HepG2 (cell line): ENCODE measurements around the gene RNF5. TPM values are rescaled to one million over a fixed set of nuclear protein-coding genes. Genes with fewer than 3 reads are reported as not detected.
A peak's percentile ranks its signal among the peaks of the same experiment; 100 is the strongest.

Source experiments
- ASH2L ChIP-seq: fragments of 300-600, 200-600 bp; sonication (generic); IDR thresholded peaks from 2 replicates; pipeline ENCODE4 v1.7.0; 2017; ENCODE audit warnings: low read depth, mild to moderate bottlenecking, moderate library complexity, mixed read lengths, low read length; ENCODE audit not compliant: insufficient read length
- HMGXB4 ChIP-seq, 2 experiments: sonication (generic) in 1 of 2; formaldehyde crosslinking in 1 of 2; IDR thresholded peaks; 2 replicates each; pipeline versions ENCODE4 v1.4.0 to v1.6.1; 2018 to 2020; ENCODE audit warnings: missing genetic modification reagents in 2 of 2, borderline replicate concordance in 1 of 2, low read depth in 1 of 2, mild to moderate bottlenecking in 1 of 2, missing biosample characterization in 1 of 2
- KLF12 ChIP-seq: sonication (generic); formaldehyde crosslinking; IDR thresholded peaks from 2 replicates; pipeline ENCODE4 v1.4.0; 2020; ENCODE audit warnings: missing genetic modification reagents, borderline replicate concordance
- KMT2B ChIP-seq: IDR thresholded peaks from 2 replicates; pipeline ENCODE4 v1.6.1; 2016; ENCODE audit warnings: missing genetic modification reagents, missing compliant biosample characterization
- NFE2L1 ChIP-seq: sonication (generic); formaldehyde crosslinking; IDR thresholded peaks from 2 replicates; pipeline ENCODE4 v1.4.0; 2020; ENCODE audit warnings: missing genetic modification reagents, mild to moderate bottlenecking, borderline replicate concordance
- NPAS2 ChIP-seq: sonication (generic); formaldehyde crosslinking; IDR thresholded peaks from 2 replicates; pipeline ENCODE4 v1.8.0; 2022; ENCODE audit warnings: mild to moderate bottlenecking, missing genetic modification reagents, borderline replicate concordance
- RAD21 ChIP-seq: fragments of 450-650 bp; formaldehyde crosslinking; IDR thresholded peaks from 2 replicates; pipeline ENCODE4 v1.5.0; 2020; ENCODE audit warnings: mild to moderate bottlenecking
- SCMH1 ChIP-seq: sonication (generic); formaldehyde crosslinking; IDR thresholded peaks from 2 replicates; pipeline ENCODE4 v1.9.0; 2021; ENCODE audit warnings: missing genetic modification reagents, mild to moderate bottlenecking, borderline replicate concordance
- SRF ChIP-seq: IDR thresholded peaks from 2 replicates; pipeline ENCODE4 v1.6.1; 2011; ENCODE audit warnings: mild to moderate bottlenecking, low read depth, low read length, moderate library complexity
- YY1 ChIP-seq: IDR thresholded peaks from 2 replicates; pipeline ENCODE4 v1.6.1; 2011; ENCODE audit warnings: low read length, low read depth, moderate library complexity, mild to moderate bottlenecking; ENCODE audit not compliant: insufficient read depth, insufficient replicate concordance
- ZBTB1 ChIP-seq: sonication (generic); formaldehyde crosslinking; IDR thresholded peaks from 2 replicates; pipeline ENCODE4 v1.4.0; 2020; ENCODE audit warnings: missing genetic modification reagents, borderline replicate concordance
- ZBTB25 ChIP-seq: IDR thresholded peaks from 2 replicates; pipeline ENCODE4 v1.6.1; 2018; ENCODE audit warnings: missing genetic modification reagents
- ZFP1 ChIP-seq: IDR thresholded peaks from 2 replicates; pipeline ENCODE4 v1.6.1; 2016
- ZNF383 ChIP-seq: sonication (generic); formaldehyde crosslinking; IDR thresholded peaks from 2 replicates; pipeline ENCODE4 v1.4.0; 2020; ENCODE audit warnings: missing genetic modification reagents, mild to moderate bottlenecking, borderline replicate concordance
- ZNF414 ChIP-seq: sonication (generic); formaldehyde crosslinking; IDR thresholded peaks from 2 replicates; pipeline ENCODE4 v1.5.0; 2020; ENCODE audit warnings: missing genetic modification reagents
- ZNF883 ChIP-seq: sonication (generic); formaldehyde crosslinking; IDR thresholded peaks from 2 replicates; pipeline ENCODE4 v1.5.1; 2020; ENCODE audit warnings: mild to moderate bottlenecking, missing genetic modification reagents; ENCODE audit errors: not compliant biosample characterization
- polyA plus RNA-seq, 8 experiments: library from polyadenylated mRNA; depleted of rRNA in 3 of 8; stranded (reverse) in 7 of 8; unstranded in 1 of 8; fragments of >200 nt; fragmentation: Illumina TruSeq in 4 of 8; extraction: Trizol in 4 of 8; gene quantifications; 2 replicates each; pipeline versions ENCODE4 v1.2.1 to v1.2.3, GENCODE V29; 2011 to 2016; ENCODE audit warnings: low read depth in 4 of 8, missing spikeins in 1 of 8, mixed read lengths in 1 of 8; ENCODE audit not compliant: insufficient read depth in 1 of 8
- total RNA-seq, 5 experiments: library from RNA; depleted of rRNA; stranded (reverse); fragments of >200 nt; fragmentation: Illumina TruSeq; extraction: Trizol; gene quantifications; 2 replicates each; pipeline ENCODE4 v1.2.3, GENCODE V29; 2016; ENCODE audit warnings: low read depth in 1 of 5
- TF ChIP-seq, protein P1 (sequence below): sonication (generic); formaldehyde crosslinking; IDR thresholded peaks from 2 replicates; pipeline ENCODE4 v1.8.0; 2022; ENCODE audit warnings: mild to moderate bottlenecking, missing genetic modification reagents; ENCODE audit not compliant: insufficient replicate concordance
- TF ChIP-seq, protein P2 (sequence below): sonication (generic); formaldehyde crosslinking; IDR thresholded peaks from 2 replicates; pipeline ENCODE4 v1.5.0; 2020; ENCODE audit warnings: mild to moderate bottlenecking, missing genetic modification reagents
- TF ChIP-seq, protein P3 (sequence below): sonication (generic); formaldehyde crosslinking; IDR thresholded peaks from 2 replicates; pipeline ENCODE4 v1.4.0; 2020; ENCODE audit warnings: missing genetic modification reagents

The RNF5 gene
- total and polyA plus RNA-seq, 2 of the 13 experiments (the other 11 are each of a cell fraction or from before 2014, with no cell fraction given), result 98.0 to 131 TPM

DNA sequence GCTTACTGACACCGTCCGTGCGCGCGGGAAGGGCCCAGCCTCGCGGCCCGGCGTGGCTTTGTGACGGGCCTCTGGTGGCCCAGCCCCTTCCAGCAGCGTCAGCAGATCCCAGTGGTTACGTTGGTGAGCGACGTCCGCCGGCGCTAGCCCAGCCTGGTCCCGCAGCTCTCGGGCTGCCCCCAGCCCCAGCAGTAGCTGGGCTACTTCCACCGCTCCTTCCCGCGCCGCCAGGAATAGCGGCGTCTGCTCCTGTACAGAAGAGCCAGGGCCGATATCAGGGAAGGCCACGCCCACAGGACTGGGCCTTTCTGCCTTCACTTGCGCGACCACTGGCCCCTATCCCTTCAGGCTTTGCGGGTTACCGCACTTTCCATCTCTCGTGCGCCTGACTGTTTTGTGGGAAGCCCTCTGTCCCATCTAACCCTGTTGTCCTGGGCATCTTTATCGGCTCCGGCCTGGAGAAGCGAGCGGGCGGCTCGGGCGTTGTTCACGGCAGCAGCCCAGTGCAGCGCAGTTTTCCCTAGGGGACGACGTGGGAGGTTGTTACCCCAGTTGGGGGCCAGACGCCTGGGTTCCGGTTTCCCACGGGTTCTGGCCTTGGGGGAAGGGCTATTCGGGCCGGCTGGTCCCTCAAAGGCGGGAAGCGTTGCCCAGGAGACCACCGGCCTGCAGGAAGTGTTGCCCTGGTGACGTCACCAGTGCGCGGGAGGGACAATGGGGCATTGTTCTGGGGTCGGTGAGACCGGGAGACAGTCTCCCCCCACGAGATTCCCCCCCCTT, 17.9 kb downstream of the RNF5 start (continued):
- 0 out of 2 replicates have a peak, but pooled peaks have one; percentile 68 for TF ChIP-seq ZNF414 (CRISPR knock-in tag)
- peak; percentile 82; the same call in 1 of the 2 replicates for TF ChIP-seq NFE2L1
- peak; percentile 69 for TF ChIP-seq ZNF883 (CRISPR knock-in tag)
- peak in 1 of 2 experiments; percentile 58; a peak in 2 of 4 replicates for TF ChIP-seq HMGXB4 (CRISPR knock-in tag; IDR thresholded peaks at IDR 0.05; ENCODE audit: borderline replicate concordance in 1 of 2, low read depth in 1 of 2)
- no peak for TF ChIP-seq NPAS2 (CRISPR knock-in tag)
- TF ChIP-seq YY1, result peak; percentile 46
- TF ChIP-seq SCMH1 (CRISPR knock-in tag), result no peak
- TF ChIP-seq KLF12, result no peak
- TF ChIP-seq ZFP1 (CRISPR knock-in tag), result peak; percentile 17; the same call in 1 of the 2 replicates
- TF ChIP-seq ZBTB25 (CRISPR knock-in tag), result peak; percentile 88; the same call in 1 of the 2 replicates
- 0 out of 2 replicates have a peak, but pooled peaks have one; percentile 18 for TF ChIP-seq ZNF383 (CRISPR knock-in tag)
- 0 out of 2 replicates have a peak, but pooled peaks have one; percentile 33 for TF ChIP-seq KMT2B
- TF ChIP-seq, protein P1, sequence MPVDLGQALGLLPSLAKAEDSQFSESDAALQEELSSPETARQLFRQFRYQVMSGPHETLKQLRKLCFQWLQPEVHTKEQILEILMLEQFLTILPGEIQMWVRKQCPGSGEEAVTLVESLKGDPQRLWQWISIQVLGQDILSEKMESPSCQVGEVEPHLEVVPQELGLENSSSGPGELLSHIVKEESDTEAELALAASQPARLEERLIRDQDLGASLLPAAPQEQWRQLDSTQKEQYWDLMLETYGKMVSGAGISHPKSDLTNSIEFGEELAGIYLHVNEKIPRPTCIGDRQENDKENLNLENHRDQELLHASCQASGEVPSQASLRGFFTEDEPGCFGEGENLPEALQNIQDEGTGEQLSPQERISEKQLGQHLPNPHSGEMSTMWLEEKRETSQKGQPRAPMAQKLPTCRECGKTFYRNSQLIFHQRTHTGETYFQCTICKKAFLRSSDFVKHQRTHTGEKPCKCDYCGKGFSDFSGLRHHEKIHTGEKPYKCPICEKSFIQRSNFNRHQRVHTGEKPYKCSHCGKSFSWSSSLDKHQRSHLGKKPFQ (CRISPR knock-in tag), result peak; percentile 49
- TF ChIP-seq RAD21 (CRISPR knock-in tag), result peak; percentile 42; the same call in 1 of the 2 replicates
- TF ChIP-seq SRF, result no peak
- TF ChIP-seq ASH2L, result peak; percentile 58
- TF ChIP-seq, protein P2, sequence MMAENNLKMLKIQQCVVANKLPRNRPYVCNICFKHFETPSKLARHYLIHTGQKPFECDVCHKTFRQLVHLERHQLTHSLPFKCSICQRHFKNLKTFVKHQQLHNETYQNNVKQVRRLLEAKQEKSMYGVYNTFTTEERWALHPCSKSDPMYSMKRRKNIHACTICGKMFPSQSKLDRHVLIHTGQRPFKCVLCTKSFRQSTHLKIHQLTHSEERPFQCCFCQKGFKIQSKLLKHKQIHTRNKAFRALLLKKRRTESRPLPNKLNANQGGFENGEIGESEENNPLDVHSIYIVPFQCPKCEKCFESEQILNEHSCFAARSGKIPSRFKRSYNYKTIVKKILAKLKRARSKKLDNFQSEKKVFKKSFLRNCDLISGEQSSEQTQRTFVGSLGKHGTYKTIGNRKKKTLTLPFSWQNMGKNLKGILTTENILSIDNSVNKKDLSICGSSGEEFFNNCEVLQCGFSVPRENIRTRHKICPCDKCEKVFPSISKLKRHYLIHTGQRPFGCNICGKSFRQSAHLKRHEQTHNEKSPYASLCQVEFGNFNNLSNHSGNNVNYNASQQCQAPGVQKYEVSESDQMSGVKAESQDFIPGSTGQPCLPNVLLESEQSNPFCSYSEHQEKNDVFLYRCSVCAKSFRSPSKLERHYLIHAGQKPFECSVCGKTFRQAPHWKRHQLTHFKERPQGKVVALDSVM, result 0 out of 2 replicates have a peak, but pooled peaks have one; percentile 17
- TF ChIP-seq ZBTB1 (CRISPR knock-in tag), result no peak
- TF ChIP-seq, protein P3, sequence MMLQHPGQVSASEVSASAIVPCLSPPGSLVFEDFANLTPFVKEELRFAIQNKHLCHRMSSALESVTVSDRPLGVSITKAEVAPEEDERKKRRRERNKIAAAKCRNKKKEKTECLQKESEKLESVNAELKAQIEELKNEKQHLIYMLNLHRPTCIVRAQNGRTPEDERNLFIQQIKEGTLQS, result peak; percentile 89
